Stomach (tissue), 9 donors: ENCODE measurements around the gene TNFRSF21. TPM values are rescaled to one million over a fixed set of nuclear protein-coding genes. Genes with fewer than 3 reads are reported as not detected.

ENCODE experiments used
- DNase-seq, 2 donors: peaks; one replicate each; pipeline versions ENCODE4 v3.0.0 to v3.0.0-alpha.2; 2013 to 2019
- H3K27ac ChIP-seq, 5 donors: fragments of 200-600 bp in 4 of 5; sonication (generic) in 4 of 5; one replicate each; pipeline ENCODE4 v1.5.1; 2013 to 2019; ENCODE audit warnings: mild to moderate bottlenecking in 1 of 5, moderate library complexity in 1 of 5
- H3K27me3 ChIP-seq, 3 donors: fragments of 200-600 bp; sonication (generic); one replicate each; pipeline ENCODE4 v1.5.1; 2017 to 2019; ENCODE audit warnings: mixed run types in 1 of 3
- H3K36me3 ChIP-seq, 4 donors: fragments of 200-600 bp; sonication (generic); 1 replicate in 3 of 4; 2 replicates in 1 of 4; pipeline ENCODE4 v1.5.1; 2016 to 2019
- H3K4me1 ChIP-seq, 4 donors: fragments of 200-600 bp; sonication (generic); one replicate each; pipeline ENCODE4 v1.5.1; 2016 to 2019
- H3K4me3 ChIP-seq, 4 donors: fragments of 200-600 bp; sonication (generic) in 3 of 4; one replicate each; pipeline ENCODE4 v1.5.1; 2016 to 2019; ENCODE audit warnings: mild to moderate bottlenecking in 1 of 4
- H3K9me3 ChIP-seq, 4 donors: fragments of 200-600 bp; sonication (generic); one replicate each; pipeline ENCODE4 v1.5.1; 2016 to 2019
- EP300 ChIP-seq: sonication (generic); formaldehyde crosslinking; IDR thresholded peaks from one replicate; pipeline ENCODE4 v1.6.1; 2017; ENCODE audit warnings: antibody characterized with exemption
- POLR2A ChIP-seq, 4 donors: fragments of 450-650 bp; IDR thresholded peaks; one replicate each; pipeline ENCODE4 v1.6.1; 2016; ENCODE audit warnings: antibody characterized with exemption in 4 of 4, control low read depth in 2 of 4, mild to moderate bottlenecking in 1 of 4, moderate library complexity in 1 of 4
- POLR2AphosphoS5 ChIP-seq, 3 donors: sonication (generic); formaldehyde crosslinking; IDR thresholded peaks; one replicate each; pipeline ENCODE4 v1.6.1; 2016; ENCODE audit warnings: antibody characterized with exemption in 3 of 3
- WGBS, 5 donors: extraction: QIAGEN DNeasy Blood & Tissue Kit in 3 of 5; methylation state at CpG; one replicate each; pipeline versions ENCODE4 v1.1.5 to v1.1.7; 2013 to 2018; 5-methylcytosine and 5-hydroxymethylcytosine counted together
- intact Hi-C: fragments of 100-400 bp; cut with DNase I; formaldehyde crosslinking; loops from one replicate; pipeline ENCODE4 v1.15.1; 2023; ENCODE audit warnings: low total_unique reads
- polyA plus RNA-seq, 3 donors: library from polyadenylated mRNA; stranded (reverse); fragments of 200-250 nt; gene quantifications; one replicate each; pipeline ENCODE4 v1.2.3, GENCODE V29; 2013
- total RNA-seq, 5 donors: library from RNA; depleted of rRNA; stranded (reverse); fragments of >200 nt; gene quantifications; one replicate each; pipeline versions ENCODE4 v1.1.0 to v1.2.3, GENCODE V29; 2014 to 2016
- TF ChIP-seq, protein P1 (sequence below), 7 experiments: fragments of 450-650 bp in 4 of 7; fragments of 200-600 bp in 3 of 7; sonication (generic) in 3 of 7; IDR thresholded peaks; one replicate each; pipeline ENCODE4 v1.5.1; 2016 to 2019; ENCODE audit warnings: antibody characterized with exemption in 7 of 7, control low read depth in 2 of 7, mild to moderate bottlenecking in 1 of 7
- donor health status: healthy with polysubstance abuse.
- donor health status: Bipolar disorder and iron deficiency.
- donor health status: healthy.

Gene TNFRSF21
- total and polyA plus RNA-seq, 8 donors: 24.7 to 112 (median 41.3) TPM

DNA sequence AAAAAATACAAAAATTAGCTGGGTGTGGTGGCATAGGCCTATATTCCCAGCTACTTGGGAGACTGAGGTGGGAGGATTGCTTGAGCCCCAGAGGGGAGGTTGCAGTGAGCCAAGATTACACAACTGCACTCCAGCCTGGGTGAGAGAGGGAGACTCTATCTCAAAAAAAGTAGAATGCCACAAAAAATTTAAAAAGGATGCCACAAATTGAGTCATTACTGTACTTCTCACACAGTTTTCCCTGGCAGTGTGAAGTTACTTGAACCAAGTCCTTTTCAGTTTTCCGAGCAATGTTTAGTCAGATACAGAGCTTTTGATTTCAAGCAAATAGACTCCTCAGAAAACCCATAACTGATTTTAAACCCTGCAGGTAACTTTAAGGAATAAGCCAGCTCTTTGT, 53.3 kb downstream of the TNFRSF21 start:
- DNase-seq: no peak
- intact Hi-C loops: no loop called here
- Histone ChIP-seq H3K27me3 (no peaks in the 10 kb centered on the region), H3K27ac (no peak overlapping the region), H3K9me3 (no peaks in the 10 kb centered on the region), H3K4me1 (peaks cover 0 to 3% (median 0%) of the 10 kb centered on the region in 4 donors), H3K36me3 (peaks cover 5 to 44% (median 28%) of the 10 kb centered on the region in 4 donors), H3K4me3 (no peak overlapping the region)
- 85 to 96% (median 90%) methylated on average over 1 of the region's 1 CpG for WGBS, 5 donors
- TF ChIP-seq EP300 (no peak), POLR2A (IDR thresholded peaks at IDR 0.05) (no peak), POLR2AphosphoS5 (IDR thresholded peaks at IDR 0.05) (no peak)
- TF ChIP-seq, protein P1, sequence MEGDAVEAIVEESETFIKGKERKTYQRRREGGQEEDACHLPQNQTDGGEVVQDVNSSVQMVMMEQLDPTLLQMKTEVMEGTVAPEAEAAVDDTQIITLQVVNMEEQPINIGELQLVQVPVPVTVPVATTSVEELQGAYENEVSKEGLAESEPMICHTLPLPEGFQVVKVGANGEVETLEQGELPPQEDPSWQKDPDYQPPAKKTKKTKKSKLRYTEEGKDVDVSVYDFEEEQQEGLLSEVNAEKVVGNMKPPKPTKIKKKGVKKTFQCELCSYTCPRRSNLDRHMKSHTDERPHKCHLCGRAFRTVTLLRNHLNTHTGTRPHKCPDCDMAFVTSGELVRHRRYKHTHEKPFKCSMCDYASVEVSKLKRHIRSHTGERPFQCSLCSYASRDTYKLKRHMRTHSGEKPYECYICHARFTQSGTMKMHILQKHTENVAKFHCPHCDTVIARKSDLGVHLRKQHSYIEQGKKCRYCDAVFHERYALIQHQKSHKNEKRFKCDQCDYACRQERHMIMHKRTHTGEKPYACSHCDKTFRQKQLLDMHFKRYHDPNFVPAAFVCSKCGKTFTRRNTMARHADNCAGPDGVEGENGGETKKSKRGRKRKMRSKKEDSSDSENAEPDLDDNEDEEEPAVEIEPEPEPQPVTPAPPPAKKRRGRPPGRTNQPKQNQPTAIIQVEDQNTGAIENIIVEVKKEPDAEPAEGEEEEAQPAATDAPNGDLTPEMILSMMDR (IDR thresholded peaks at IDR 0.05): no peak

- WGBS, 5 donors: 91 to 99% (median 93%) methylated on average over 3 of the region's 3 CpGs
These were observed 54.8 kb downstream of the TNFRSF21 start for GRCh38 chr6:47254906-47255305.

GRCh38 chr6:47254051-47254450, 55.7 kb downstream of the TNFRSF21 start:
- no peak for DNase-seq
- TF ChIP-seq EP300: no peak
- TF ChIP-seq, protein P1 (IDR thresholded peaks at IDR 0.05): no peak
- no peak overlapping the region for H3K4me3 ChIP-seq
- H3K4me1 ChIP-seq: peaks cover 0 to 13% (median 5%) of the 10 kb centered on the region in 4 donors
- intact Hi-C loops: no loop called here
- H3K36me3 ChIP-seq: peaks cover 5 to 38% (median 27%) of the 10 kb centered on the region in 4 donors
- whole genome bisulfite sequencing, 5 donors: 86 to 93% (median 90%) methylated on average over 6 of the region's 6 CpGs
- H3K27me3 ChIP-seq: no peaks in the 10 kb centered on the region
- H3K9me3 ChIP-seq: no peaks in the 10 kb centered on the region
- H3K27ac ChIP-seq: no peak overlapping the region

More at GRCh38 chr6:47254906-47255305, 54.8 kb downstream of the TNFRSF21 start:
- H3K9me3 ChIP-seq: no peaks in the 10 kb centered on the region
- H3K4me3 ChIP-seq: no peak overlapping the region
- no peak for DNase-seq
- TF ChIP-seq POLR2AphosphoS5 (IDR thresholded peaks at IDR 0.05) (no peak), EP300 (no peak), POLR2A (IDR thresholded peaks at IDR 0.05) (no peak)
- TF ChIP-seq, protein P1 (IDR thresholded peaks at IDR 0.05): no peak
- no peaks in the 10 kb centered on the region for H3K27me3 ChIP-seq
- H3K36me3 ChIP-seq: peaks cover 5 to 45% (median 29%) of the 10 kb centered on the region in 4 donors
- no peak overlapping the region for H3K27ac ChIP-seq
- H3K4me1 ChIP-seq: peaks cover 0 to 7% (median 2%) of the 10 kb centered on the region in 4 donors
- intact Hi-C loops: no loop called here

GRCh38 chr6:47253136-47253535, 56.6 kb downstream of the TNFRSF21 start:
- Histone ChIP-seq H3K9me3 (no peaks in the 10 kb centered on the region), H3K4me3 (no peak overlapping the region), H3K27ac (no peak overlapping the region), H3K36me3 (peaks cover 5 to 33% (median 27%) of the 10 kb centered on the region in 4 donors), H3K4me1 (peaks cover 0 to 22% (median 14%) of the 10 kb centered on the region in 4 donors), H3K27me3 (no peaks in the 10 kb centered on the region)
- TF ChIP-seq POLR2A (IDR thresholded peaks at IDR 0.05): no peak
- TF ChIP-seq, protein P1 (IDR thresholded peaks at IDR 0.05): no peak
- TF ChIP-seq POLR2AphosphoS5 (IDR thresholded peaks at IDR 0.05): no peak
- no peak for TF ChIP-seq EP300
- intact Hi-C loops: no loop called here
- no peak for DNase-seq
- 93 to 97% (median 95%) methylated on average over 15 of the region's 15 CpGs for WGBS, 5 donors
